ENCODE data around the gene ARHGEF4.

DNA sequence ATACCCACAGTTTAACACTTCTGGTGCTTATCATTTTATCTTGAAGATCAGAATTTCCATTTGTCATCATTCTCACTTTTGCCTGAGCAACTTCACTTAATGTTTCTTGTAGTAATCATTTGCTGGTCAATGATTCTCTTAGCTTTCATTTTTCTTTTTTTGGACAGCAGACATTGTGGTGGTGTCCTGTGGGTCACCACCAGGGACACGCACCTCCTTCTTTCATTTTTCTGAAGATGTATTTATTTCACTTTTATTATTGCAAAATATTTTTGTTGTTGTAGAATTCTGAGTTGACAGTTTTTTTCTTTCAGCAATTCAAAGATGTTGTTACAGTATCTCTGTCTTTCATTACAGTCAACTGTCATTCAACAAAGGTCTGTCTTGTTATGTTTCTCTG, 172.3 kb downstream of the ARHGEF4 start:
- TF ChIP-seq POLR2A (IDR thresholded peaks at IDR 0.05; ENCODE audit: low read depth): no peak
- TF ChIP-seq, protein P1, sequence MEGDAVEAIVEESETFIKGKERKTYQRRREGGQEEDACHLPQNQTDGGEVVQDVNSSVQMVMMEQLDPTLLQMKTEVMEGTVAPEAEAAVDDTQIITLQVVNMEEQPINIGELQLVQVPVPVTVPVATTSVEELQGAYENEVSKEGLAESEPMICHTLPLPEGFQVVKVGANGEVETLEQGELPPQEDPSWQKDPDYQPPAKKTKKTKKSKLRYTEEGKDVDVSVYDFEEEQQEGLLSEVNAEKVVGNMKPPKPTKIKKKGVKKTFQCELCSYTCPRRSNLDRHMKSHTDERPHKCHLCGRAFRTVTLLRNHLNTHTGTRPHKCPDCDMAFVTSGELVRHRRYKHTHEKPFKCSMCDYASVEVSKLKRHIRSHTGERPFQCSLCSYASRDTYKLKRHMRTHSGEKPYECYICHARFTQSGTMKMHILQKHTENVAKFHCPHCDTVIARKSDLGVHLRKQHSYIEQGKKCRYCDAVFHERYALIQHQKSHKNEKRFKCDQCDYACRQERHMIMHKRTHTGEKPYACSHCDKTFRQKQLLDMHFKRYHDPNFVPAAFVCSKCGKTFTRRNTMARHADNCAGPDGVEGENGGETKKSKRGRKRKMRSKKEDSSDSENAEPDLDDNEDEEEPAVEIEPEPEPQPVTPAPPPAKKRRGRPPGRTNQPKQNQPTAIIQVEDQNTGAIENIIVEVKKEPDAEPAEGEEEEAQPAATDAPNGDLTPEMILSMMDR (IDR thresholded peaks at IDR 0.05): no peak
